GM21529 (cell line): Measurements from ENCODE around the gene PTBP3.
"Not testable (repeated sequence)": the region's sequence is repeated elsewhere in the genome, so short reads cannot be mapped to it uniquely, and the experiment has no call there.

Experiments used
- ATAC-seq: cut with Tn5 transposase; IDR thresholded peaks from one replicate; pipeline ENCODE4 v1.9.1; 2021; ENCODE audit not compliant: unreplicated experiment

The PTBP3 gene

DNA sequence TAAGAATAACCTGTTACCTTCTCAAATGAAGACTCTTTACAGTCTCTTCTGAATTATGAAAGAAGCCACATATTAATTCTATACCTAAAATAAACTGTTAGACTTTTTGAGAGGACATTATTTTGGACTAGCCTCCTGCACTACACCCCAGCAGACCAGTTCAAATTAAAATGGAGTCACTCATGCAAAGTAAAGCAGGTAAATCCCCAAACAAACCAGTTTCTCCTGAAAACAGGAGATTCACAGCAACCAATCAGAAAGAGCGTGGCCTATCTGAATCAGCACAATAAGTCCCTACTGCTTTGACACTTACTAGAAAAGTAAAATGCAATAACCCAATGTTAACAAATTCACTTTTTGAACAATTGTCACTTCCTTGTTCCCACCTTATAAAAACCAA, 58.8 kb downstream of the PTBP3 start:
- ATAC-seq, result no peak

DNA sequence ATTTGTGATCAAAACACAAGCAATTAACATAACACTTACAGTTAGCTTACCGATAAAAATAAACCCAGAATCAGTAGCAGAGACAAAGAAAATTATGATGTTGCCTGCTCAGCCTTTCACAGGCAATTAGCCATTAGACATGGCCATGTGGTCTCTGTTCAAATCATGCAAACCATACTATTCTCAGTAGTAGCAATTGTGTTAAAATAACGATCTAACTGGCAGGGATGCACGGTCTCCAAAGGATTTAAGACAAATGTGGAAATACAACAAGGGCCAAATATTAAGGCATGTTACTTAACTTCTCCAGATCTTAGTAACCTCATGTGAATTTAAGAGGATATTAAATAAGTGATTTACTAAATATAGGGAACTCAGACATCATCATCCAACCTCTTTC, 59.5 kb downstream of the PTBP3 start:
- ATAC-seq, result no peak

DNA sequence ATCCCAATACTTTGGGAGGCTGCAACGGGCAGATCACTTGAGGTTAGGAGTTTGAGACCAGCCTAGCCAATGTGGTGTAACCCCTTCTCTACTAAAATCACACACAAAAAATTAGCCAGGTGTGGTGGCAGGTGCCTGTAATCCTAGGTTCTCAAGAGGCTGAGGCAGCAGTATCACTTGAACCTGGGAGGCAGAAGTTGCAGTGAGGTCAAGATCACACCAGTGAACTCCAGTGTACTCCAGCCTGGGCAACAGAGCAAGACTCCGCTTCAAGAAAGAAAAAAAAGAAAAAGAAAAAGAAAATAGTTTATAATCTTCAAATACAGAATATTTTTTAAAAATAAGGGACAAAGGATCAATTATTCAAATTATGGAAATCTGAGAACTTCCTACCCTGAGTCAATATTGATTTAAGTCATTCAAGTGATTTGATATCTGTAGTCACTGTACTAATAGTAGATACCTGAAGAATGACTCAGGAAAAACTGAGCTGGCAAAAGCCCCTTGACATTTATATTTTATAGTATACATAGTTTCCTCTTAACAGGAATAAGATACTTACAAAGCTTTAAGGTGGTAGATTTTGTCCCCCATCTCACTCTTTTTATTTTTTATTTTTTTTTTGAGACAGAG, 61.8 kb downstream of the PTBP3 start:
- no peak for ATAC-seq

DNA sequence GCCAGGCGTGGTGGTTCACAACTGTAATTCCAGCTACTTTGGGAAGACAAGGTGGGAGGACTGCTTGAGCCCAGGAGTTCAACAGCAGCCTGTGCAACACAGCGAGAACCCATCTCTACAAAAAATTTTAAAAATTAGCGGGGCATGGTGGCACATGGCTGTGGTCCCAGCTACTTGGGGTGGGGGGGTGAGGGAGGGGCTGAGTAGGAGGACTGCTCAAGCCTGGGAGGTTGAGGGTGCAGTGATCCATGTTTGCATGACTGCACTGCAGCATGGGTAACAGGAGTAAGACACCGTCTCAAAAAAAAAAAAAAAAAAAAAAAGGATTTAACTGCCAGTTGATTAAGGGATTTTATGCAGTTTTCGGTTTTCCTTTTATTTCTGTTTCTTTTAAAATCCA, 65.0 kb downstream of the PTBP3 start:
- no peak for ATAC-seq

DNA sequence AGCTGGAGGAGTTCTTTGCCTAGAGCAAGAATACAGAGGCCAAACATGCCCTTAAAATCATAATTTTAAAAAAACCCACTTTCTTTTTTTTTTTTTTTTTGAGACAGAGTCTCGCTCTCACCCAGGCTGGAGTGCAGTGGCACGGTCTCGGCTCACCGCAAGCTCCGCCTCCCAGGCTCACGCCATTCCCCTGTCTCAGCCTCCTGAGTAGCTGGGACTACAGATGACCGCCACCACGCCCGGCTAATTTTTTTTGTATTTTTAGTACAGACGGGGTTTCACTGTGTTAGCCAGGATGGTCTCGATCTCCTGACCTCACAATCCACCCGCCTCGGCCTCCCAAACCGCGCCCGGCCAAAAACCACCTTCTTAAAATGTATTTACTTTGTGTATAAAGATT, 66.3 kb downstream of the PTBP3 start:
- ATAC-seq, result not testable (repeated sequence)

DNA sequence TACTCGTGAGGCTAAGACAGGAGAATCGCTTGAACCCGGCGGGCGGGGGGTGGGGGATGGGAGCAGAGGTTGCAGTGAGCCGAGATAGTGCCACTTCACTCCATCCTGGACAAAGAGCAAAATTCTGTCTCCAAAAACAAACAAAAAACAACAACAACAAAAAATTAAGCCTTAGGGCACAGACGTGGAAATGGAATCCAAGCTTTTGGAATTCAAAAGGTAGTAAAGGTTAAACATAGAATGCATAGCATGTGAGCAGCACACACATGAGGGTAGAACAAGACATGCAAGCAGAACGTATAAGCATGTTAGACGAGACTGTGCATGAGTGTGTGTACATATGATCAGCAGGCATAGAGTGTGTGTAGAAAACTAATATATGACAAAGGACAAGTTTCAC, 68.0 kb downstream of the PTBP3 start:
- no peak for ATAC-seq

DNA sequence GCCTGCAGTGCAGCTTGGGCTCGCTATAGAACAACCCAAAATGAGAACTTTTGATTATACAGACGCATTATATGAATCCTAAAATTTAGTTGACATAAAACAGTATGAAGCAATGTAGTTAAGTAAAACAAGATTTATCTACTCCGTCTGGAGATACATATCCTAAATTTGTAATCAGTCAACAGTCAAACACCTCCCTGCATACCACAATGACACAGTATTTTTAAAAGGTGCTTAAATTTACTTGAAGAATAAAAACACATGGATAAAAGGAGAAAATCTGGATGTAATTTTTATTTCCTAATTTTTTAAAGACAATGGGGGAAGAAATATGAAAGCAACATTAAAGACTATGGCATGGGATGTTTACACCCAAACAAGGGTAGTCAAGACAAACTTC, 70.8 kb downstream of the PTBP3 start:
- no peak for ATAC-seq

DNA sequence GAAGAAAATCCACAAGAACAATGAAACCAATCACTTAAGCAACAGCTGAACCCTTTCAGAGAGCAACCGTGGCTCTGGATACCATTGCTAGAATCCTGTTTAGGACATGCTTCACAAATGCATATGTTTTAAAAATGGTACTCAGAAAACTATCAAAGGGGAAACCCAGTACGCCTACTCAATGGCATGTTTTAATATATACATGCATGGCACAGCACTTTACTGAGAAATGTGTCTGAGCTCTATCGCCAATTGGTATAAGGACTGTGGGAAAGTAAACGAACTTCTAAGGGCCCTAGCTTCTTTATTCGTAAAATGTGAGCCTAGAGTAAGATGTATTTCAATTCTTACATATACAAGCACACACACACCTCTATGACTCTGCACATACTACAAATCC, 72.3 kb downstream of the PTBP3 start:
- no peak for ATAC-seq

DNA sequence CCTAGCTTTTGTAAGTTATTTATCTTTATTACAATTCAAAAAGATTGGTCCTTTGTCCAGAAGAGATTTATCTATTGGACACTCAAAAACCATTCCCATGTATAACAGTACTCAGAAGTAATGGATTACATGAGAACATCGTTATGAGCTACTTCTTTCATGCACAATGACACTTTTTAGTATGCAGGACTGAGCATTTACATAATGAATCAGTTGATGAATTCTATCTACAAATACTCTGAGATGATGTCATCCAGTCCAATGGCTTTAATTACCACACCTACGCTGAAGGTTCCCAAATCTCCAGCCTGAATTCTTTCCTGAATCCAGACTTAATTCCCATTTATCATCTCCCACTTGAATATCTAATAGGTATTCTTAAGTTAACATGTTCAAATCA, 75.3 kb downstream of the PTBP3 start:
- ATAC-seq, result no peak

DNA sequence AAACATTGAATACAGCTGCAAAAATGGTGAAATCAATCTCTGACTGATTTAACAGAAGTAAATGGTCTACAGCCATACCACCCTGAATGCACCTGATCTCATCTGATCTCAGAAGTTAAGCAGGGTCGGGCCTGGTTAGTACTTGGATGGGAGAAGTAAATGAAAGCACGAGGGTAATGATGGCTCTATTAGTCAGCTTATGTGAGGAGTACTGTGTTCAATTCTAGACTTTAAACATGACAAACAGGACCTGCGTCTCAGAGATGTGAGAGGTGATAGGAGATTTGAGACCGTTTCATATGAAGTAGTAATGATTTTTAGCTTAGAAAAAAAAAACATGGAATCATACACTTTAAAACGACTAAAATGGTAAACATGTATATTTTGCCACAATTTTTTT, 81.2 kb downstream of the PTBP3 start:
- ATAC-seq, result no peak

- peak; percentile 92 for ATAC-seq
Observed at GRCh38 chr9:112249277-112249676, 84.1 kb downstream of the PTBP3 start.

GRCh38 chr9:112248722-112249121, 84.7 kb downstream of the PTBP3 start:
- no peak for ATAC-seq

DNA sequence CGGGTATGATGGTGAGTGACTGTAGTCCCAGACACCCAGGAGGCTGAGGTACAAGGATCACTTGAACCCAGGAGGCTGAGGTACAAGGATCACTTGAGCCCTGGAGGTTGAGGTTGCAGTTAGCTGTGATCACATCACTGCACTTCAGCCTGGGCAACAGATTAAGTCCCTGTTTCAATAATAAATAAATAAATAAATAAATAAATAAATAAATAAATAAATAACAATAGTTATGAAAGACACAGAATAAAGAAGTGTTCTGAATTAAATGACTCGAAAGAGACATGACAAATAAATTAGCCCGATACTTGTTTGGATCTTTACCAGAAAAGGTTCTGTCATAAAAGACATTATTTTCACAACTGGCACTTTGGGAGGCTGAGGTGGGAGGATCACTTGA, 86.3 kb downstream of the PTBP3 start:
- ATAC-seq, result no peak

DNA sequence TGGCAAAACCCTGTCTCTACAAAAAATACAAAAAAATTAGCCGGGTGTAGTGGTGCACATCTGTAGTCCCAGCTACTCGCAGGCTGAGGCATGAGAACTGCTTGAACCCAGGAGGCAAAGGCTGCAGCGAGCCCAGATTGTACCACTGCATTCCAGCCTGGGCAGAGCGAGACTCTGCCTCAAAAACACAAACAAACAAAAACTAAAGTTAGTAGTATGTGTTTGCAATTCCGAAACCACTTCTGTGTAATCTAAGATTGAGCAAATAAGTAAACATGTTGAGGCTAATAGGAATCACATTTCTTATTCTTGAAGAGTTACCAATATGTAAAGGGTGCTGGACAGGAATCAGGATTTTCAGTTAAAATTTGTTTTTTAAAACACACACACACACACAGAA, 88.3 kb downstream of the PTBP3 start:
- no peak for ATAC-seq

- no peak for ATAC-seq
Observed at GRCh38 chr9:112242147-112242804, 91.1 kb downstream of the PTBP3 start.

DNA sequence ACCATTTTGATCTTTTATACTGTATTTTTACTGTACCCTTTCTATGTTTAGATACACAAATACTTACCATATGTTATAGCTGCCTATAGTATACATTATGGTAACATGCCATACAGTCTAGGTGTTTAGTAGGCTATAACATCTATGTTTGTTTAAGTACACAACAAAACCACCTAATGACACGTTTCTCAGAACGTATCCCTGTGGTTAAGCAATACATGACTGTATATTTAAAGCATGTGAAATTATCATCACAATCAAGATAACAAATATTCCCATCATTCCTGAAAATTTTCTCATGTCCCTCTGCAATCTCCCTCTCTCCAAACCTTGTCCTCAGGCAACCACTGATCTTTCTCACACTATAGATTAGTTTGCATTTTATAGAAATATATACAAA, 91.9 kb downstream of the PTBP3 start:
- no peak for ATAC-seq

DNA sequence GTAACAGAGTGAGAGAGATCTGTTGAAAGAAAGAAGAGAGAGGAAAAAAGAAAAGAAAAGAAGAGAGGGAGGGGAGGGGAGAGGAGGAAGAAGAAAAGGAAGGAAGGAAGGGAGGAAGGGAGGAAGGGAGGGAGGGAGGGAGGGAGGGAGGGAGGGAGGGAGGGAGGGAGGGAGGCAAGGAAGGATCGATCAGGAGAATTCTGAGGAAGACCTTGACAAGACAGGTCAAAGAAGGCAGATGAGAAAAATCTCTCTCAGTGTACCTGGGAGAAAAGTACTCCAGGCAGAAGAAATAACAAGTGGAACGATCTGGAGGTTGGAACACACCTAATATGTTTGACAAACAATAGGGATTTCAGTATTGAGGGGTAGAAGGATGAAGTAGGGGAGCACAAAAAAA, 93.7 kb downstream of the PTBP3 start:
- ATAC-seq, result no peak

- ATAC-seq, result no peak
Observed at GRCh38 chr9:112239284-112239683, 94.1 kb downstream of the PTBP3 start.

DNA sequence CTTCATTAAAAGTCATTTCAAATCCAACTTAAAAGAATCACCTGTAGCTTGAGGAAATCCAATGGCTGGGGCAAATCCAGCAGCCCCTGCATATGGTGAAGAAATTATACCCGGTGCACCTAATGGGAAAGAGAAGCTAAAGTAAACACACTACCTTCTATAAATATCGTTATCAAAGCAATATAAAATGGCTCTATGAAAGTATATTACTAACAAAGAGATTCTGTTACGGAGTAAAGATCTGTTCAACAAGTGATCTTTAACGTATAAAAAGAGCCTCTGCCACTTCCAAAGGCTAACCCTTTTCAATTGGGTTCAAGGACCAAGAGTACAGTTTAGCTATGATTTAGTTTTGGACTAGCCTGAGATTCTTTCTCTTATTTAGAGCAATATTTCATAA, 98.6 kb downstream of the PTBP3 start:
- no peak for ATAC-seq

GRCh38 chr9:112233769-112234168, 99.7 kb downstream of the PTBP3 start:
- no peak for ATAC-seq

DNA sequence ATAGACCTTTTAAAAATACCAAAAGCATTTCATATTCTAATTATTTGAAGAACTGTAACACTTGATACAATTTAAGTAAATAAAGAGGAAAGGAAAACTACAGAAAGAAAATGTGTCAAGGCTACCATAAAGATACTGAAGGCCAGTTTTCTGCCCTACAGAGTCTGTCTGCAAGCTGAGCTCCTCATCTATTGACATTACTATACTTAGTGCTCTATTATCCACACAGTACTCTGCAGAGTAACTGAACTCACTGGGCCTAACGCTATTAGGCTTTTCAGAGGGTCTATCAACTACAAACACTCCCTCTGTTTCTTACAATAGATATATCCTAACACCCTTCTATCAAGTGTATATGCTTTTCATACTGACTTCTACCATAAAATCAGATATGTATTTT, 101.2 kb downstream of the PTBP3 start:
- ATAC-seq, result no peak

GRCh38 chr9:112226091-112226490, 107.3 kb downstream of the PTBP3 start:
- ATAC-seq, result no peak
